Esophagus (tissue), 2 donors: ENCODE data around the gene TMLHE. TPM values are rescaled to one million over a fixed set of nuclear protein-coding genes. Genes with fewer than 3 reads are reported as not detected.
"Not testable (repeated sequence)": the region's sequence is repeated elsewhere in the genome, so short reads cannot be mapped to it uniquely, and the experiment has no call there.

Source experiments
- H3K27ac ChIP-seq, 2 donors: one replicate each; pipeline ENCODE4 v1.5.1; 2013; ENCODE audit warnings: low read depth in 2 of 2, mild to moderate bottlenecking in 2 of 2, inconsistent platforms in 1 of 2, low read length in 1 of 2, moderate library complexity in 1 of 2
- H3K27me3 ChIP-seq, 2 donors: one replicate each; pipeline ENCODE4 v1.6.1; 2013; ENCODE audit warnings: low read length in 2 of 2, control low read depth in 1 of 2, mild to moderate bottlenecking in 1 of 2; ENCODE audit not compliant: insufficient read depth in 2 of 2, control insufficient read depth in 1 of 2
- H3K36me3 ChIP-seq, 2 donors: one replicate each; pipeline ENCODE4 v1.6.1; 2013; ENCODE audit warnings: low read length in 1 of 2; ENCODE audit not compliant: control insufficient read depth in 2 of 2, insufficient read depth in 2 of 2
- H3K4me1 ChIP-seq, 2 donors: one replicate each; pipeline ENCODE4 v1.6.1; 2013; ENCODE audit warnings: low read length in 1 of 2; ENCODE audit not compliant: control insufficient read depth in 2 of 2, insufficient read depth in 2 of 2
- H3K4me3 ChIP-seq, 2 donors: one replicate each; pipeline ENCODE4 v1.5.1; 2013; ENCODE audit warnings: low read length in 2 of 2, mild to moderate bottlenecking in 2 of 2, low read depth in 1 of 2, moderate library complexity in 1 of 2
- H3K9me3 ChIP-seq, 2 donors: one replicate each; pipeline ENCODE4 v1.6.1; 2013; ENCODE audit warnings: mild to moderate bottlenecking in 2 of 2, low read depth in 1 of 2, low read length in 1 of 2, moderate library complexity in 1 of 2; ENCODE audit not compliant: control insufficient read depth in 2 of 2, insufficient read depth in 1 of 2
- WGBS, 2 donors: extraction: QIAGEN DNeasy Blood & Tissue Kit; methylation state at CpG; one replicate each; pipeline ENCODE4 v1.1.7; 2013; 5-methylcytosine and 5-hydroxymethylcytosine counted together
- polyA plus RNA-seq, 2 donors: library from polyadenylated mRNA; stranded (reverse); fragments of 200-250 nt; gene quantifications; one replicate each; pipeline ENCODE4 v1.2.3, GENCODE V29; 2013
- donor health status: healthy with polysubstance abuse.
- donor health status: Bipolar disorder and iron deficiency.

TMLHE gene
- polyA plus RNA-seq, 2 donors = 3.9 to 7.7 TPM

DNA sequence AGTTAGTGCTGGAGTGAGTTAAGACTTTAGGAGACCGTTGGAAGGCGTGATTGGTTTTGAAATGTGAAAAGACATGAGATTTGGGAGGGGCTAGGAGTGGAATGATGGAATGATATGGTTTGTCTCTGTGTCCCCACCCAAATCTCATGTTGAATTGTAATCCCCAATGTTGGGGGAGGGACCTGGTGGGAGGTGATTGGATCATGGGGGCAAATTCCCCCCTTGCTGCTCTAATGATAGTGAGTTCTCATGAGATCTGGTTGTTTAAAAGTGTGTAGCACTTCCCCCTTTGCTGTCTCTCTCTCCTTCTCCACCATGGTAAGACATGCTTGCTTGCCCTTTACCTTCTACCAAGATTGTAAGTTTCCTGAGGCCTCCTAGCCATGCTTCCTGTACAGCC, 85.7 kb downstream of the TMLHE start:
- 95 to 98% methylated on average over 2 of the region's 2 CpGs for WGBS, 2 donors
- not testable (repeated sequence) for H3K9me3 ChIP-seq, H3K36me3 ChIP-seq, H3K4me1 ChIP-seq, H3K27ac ChIP-seq, H3K27me3 ChIP-seq, H3K4me3 ChIP-seq

DNA sequence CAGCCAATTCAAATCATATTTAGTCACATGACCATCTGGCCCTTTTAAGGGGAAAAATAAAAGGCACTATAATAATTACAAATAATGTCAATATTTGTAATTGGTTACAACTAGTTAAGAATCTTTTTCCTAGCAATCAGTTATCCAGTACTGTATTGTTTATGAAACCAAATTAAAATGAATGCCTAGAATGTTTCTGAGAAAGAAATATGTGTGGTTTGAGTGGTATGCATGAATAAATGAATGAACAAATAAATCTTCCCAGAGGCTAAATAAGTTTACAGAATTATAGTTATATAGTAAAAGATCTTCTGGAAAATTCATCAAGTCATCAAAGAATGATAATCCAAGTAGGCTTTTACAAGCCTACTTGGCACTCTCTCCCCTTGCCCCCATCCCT, 98.5 kb downstream of the TMLHE start:
- H3K36me3 ChIP-seq = peaks cover 0 to 2% of the 10 kb centered on the region in 2 donors
- no peaks in the 10 kb centered on the region for H3K9me3 ChIP-seq
- H3K27me3 ChIP-seq = no peaks in the 10 kb centered on the region
- H3K4me1 ChIP-seq = no peaks in the 10 kb centered on the region
- no peak overlapping the region for H3K4me3 ChIP-seq
- no peak overlapping the region for H3K27ac ChIP-seq

DNA sequence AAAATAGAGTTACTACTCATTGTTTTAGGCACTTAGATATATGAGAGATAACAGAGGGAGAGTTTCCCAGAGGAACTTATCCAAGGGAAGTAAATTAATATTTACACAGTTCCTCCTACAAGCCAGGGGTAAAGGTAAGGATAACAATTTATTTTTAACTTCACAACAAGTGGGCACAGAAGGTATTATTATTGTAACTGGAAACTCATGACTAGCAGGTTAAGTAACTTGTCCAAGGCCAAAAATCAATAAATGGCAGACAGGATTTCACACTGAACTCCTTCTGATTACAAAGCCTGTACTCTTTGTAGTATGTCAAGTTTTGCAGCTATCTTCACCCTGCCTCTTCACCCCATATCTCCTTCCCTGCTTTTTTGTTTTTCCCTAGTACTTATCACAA, 107.5 kb downstream of the TMLHE start:
- Histone ChIP-seq H3K27me3 (no peaks in the 10 kb centered on the region), H3K4me1 (no peaks in the 10 kb centered on the region), H3K9me3 (no peaks in the 10 kb centered on the region), H3K4me3 (no peak overlapping the region), H3K36me3 (no peaks in the 10 kb centered on the region), H3K27ac (no peak overlapping the region)

DNA sequence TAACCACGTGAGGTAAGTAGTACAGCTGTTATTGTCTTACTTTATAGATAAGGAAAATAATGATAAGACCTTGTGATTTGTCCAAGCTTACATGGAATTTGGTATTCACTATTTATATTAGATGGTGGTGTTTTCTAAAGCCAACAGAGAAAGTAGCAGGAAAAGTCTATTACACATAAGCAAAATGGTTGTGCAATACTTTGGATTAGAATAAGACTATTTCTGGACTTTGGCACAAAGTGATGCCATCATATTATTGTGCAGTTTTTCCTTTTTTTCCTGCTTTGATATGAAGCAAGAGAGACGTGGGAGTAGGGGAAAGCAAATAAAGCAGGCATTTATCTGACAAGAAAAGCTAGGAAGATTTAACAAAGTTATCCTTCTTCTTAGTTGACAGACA, 117.6 kb downstream of the TMLHE start:
- not testable (repeated sequence) for H3K27me3 ChIP-seq, H3K36me3 ChIP-seq, H3K4me1 ChIP-seq, H3K27ac ChIP-seq, H3K4me3 ChIP-seq, H3K9me3 ChIP-seq
- no CpG with 5 or more reads among the region's 2 CpGs for WGBS, 2 donors

DNA sequence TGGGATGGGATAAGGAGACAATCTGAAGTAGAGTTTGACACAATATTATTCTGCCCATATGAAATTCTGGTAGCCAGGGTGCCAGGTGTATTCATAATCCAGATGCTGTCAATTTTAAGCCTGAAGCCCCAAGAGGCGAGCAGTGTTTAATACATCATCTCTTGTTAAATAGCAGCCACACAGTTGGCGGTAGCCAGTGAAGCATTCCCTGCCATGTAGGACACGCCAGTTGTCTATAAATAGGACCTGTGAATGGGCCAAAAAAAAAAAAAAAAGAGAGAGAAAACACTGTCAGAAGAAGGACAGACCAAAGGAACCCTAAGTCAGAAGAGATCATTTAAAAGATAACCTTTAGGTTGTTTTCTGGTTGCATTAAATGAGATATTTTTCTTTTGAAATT, 121.3 kb downstream of the TMLHE start:
- H3K27me3 ChIP-seq, H3K36me3 ChIP-seq, H3K27ac ChIP-seq, H3K4me3 ChIP-seq, H3K9me3 ChIP-seq, H3K4me1 ChIP-seq: not testable (repeated sequence)
- WGBS, 2 donors = 20% methylated on average over 1 of the region's 3 CpGs; no CpG with 5 or more reads in 1 of the 2 donors

DNA sequence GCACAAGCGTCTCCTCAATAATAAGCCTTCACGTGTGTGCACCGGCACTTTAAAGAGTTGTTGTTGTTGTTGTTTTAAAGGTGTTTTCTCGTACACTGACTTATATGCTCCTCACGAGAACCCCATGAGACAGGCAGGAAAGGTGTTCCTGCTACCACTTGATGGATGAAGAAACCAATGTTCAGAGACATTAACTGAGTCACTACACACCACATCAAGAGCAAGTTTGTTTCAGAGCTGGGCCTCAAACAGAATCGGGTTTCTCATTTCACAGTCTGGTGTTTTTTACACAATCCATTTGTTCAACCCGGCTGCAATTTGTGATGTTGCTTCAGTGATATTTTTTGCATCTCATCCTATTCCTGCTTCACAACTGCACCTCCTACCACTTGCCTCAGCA, 135.6 kb downstream of the TMLHE start:
- H3K27ac ChIP-seq, H3K4me3 ChIP-seq, H3K27me3 ChIP-seq, H3K9me3 ChIP-seq, H3K4me1 ChIP-seq, H3K36me3 ChIP-seq: not testable (repeated sequence)
- no CpG with 5 or more reads among the region's 7 CpGs for WGBS, 2 donors

- H3K9me3 ChIP-seq, H3K4me1 ChIP-seq, H3K27ac ChIP-seq, H3K4me3 ChIP-seq, H3K27me3 ChIP-seq, H3K36me3 ChIP-seq: not testable (repeated sequence)
- WGBS, 2 donors = no CpG with 5 or more reads among the region's 9 CpGs
Measured at GRCh38 chrX:155466269-155466938, 146.3 kb downstream of the TMLHE start.

DNA sequence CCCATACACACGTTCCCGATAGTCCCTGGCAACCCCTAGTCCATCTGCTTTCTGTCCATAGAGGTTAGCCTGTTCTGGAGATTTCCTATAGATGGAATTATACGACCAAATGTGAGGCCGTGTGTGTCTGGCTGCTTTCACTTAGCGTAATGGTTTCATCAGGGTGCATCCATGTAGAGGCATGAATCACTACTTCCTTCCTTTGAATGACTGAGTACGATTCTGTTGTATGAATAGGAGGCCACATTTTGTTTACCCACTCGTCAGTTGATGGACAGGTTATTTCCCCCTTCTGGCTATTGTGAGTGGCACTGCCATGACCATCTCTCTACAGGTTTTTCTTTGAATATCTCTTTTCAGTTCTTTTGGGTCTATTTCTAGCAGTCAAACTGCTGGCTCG, 152.3 kb downstream of the TMLHE start:
- WGBS, 2 donors = no CpG with 5 or more reads among the region's 8 CpGs

DNA sequence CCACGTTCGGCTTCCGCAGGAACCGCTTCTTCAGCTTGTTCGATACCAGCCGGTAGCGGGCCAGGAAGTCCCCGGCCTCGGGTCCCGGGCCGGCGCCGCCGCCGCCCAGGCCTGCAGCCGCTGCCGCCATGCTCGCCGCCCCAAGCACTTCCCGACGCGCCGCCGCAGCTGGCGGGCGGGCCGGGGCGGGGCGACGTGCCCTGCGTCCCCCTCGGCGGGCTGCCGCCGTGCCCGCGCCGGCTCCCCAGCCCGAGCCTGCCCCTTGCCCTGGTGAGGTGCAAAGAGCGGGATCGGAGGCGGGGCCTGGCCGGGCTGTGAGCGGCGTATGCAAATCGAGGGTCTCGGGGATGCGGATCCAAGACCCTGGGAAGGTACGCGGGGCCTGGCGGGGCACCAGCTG, 154.3 kb downstream of the TMLHE start, which contains the start of gene F8A3:
F8A3 (minus strand) TSS at position 150 of the 400 bp plus-strand sequence; CDS start at position 130, 20 bp downstream.
- not testable (repeated sequence) for H3K9me3 ChIP-seq, H3K27me3 ChIP-seq, H3K4me3 ChIP-seq, H3K27ac ChIP-seq, H3K36me3 ChIP-seq, H3K4me1 ChIP-seq
- no CpG with 5 or more reads among the region's 51 CpGs for WGBS, 2 donors

More for the DNA sequence above, 152.3 kb downstream of the TMLHE start:
- not testable (repeated sequence) for H3K27me3 ChIP-seq, H3K9me3 ChIP-seq, H3K4me1 ChIP-seq, H3K4me3 ChIP-seq, H3K27ac ChIP-seq, H3K36me3 ChIP-seq

DNA sequence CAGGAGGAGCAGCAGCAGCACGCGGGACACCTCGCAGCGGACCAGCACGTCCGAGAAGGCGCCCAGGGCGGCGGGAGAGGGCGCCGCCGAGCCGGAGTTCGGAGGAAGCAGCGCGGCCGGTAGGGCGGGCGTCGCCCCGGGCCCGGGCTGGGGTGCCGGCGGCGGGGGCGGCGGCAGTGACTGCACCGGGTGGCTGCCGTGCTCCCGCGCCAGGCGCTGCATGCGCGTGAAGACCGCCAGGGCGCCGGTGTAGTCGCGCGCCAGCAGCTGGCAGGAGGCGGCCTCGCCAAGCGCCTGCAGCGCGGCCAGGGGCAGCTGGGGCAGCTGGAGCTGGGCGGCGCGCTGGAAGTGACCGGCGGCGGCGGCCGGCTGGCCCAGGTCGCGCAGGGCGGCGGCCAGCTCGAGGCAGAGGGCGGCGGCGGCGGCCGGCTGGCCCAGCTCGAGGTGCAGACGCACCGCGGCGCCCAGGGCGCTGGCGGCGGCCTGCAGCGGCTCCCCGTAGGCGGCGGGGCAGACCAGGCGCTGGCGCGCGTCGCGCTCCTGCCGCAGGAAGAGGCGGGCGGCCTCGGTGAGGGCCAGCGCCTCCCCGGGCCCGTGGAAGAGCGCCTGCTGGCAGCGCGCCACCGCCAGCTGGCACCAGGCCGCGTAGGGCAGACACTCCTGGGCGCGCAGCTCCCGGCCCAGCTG, 154.8 kb downstream of the TMLHE start:
- no CpG with 5 or more reads among the region's 97 CpGs for WGBS, 2 donors
- H3K4me1 ChIP-seq, H3K27me3 ChIP-seq, H3K9me3 ChIP-seq, H3K4me3 ChIP-seq, H3K27ac ChIP-seq, H3K36me3 ChIP-seq: not testable (repeated sequence)
